ENCODE data around the gene MAPK11.

The MAPK11 gene

GRCh38 chr22:50221410-50222300, 48.5 kb downstream of the MAPK11 start:
- DNase-seq: no peak

DNA sequence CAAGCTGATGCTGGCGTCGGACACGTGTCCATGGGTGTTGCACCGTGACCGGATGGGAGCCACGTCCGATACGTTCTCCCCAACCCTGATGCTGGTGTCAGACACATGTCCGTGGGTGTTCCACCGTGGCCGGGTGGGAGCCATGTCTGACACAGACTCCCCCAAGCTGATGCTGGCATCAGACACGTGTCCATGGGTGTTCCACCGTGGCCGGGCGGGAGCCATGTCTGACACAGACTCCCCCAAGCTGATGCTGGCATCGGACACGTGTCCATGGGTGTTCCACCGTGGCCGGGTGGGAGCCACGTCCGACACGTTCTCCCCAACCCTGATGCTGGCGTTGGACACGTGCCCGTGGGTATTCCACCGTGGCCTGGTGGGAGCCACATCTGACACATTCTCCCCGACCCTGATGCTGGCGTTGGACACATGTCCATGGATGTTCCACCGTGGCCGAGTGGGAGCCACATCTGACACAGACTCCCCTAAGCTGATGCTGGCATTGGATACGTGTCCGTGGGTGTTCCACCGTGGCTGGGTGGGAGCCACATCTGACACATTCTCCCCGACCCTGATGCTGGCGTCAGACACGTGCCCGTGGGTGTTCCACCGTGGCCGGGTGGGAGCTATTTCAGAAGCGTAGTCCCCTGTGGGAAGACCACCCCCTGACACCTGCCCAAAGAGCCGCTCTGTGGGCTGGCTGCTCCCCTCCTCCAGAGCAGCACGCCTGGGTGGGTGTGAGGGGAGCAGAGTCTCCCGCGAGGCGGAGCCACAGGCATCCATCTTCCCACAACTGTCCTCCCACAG, 49.4 kb downstream of the MAPK11 start:
- no peak for DNase-seq

GRCh38 chr22:50219800-50220602, 50.2 kb downstream of the MAPK11 start:
- no peak for DNase-seq

GRCh38 chr22:50218996-50219727, 51.0 kb downstream of the MAPK11 start:
- DNase-seq: peak; percentile 77

- no peak for DNase-seq
These were observed 51.8 kb downstream of the MAPK11 start for GRCh38 chr22:50218153-50218995.

- no peak for DNase-seq
These were observed 52.5 kb downstream of the MAPK11 start for GRCh38 chr22:50217543-50218152.

DNA sequence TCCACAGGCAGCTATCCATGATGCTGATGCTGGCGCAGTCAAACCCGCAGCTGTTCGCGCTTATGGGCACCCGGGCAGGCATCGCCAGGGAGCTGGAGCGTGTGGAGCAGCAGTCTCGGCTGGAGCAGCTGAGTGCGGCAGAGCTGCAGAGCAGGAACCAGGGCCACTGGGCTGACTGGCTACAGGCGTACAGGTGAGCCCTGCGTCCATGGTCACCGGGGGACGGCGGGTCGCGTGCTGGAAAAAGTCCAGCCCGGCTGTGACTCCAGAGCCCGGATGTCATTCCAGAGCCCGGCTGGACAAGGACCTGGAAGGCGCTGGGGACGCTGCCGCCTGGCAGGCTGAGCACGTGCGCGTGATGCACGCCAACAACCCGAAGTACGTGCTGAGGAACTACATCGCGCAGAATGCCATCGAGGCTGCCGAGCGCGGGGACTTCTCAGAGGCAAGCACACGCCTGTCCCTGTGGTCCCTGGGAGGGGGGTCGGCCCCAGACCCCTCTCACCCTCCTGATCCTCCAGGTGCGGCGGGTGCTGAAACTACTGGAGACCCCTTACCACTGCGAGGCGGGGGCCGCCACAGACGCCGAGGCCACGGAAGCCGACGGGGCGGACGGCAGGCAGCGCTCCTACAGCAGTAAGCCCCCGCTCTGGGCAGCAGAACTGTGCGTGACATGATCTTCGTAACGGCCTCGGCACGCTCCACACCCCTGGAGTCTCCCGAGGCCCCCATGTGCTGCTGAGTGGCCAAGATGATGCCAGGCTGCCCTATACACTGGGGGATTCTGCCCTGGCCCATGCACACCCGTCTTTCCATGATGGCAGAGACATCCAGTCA, 53.3 kb downstream of the MAPK11 start:
- DNase-seq: no peak

DNA sequence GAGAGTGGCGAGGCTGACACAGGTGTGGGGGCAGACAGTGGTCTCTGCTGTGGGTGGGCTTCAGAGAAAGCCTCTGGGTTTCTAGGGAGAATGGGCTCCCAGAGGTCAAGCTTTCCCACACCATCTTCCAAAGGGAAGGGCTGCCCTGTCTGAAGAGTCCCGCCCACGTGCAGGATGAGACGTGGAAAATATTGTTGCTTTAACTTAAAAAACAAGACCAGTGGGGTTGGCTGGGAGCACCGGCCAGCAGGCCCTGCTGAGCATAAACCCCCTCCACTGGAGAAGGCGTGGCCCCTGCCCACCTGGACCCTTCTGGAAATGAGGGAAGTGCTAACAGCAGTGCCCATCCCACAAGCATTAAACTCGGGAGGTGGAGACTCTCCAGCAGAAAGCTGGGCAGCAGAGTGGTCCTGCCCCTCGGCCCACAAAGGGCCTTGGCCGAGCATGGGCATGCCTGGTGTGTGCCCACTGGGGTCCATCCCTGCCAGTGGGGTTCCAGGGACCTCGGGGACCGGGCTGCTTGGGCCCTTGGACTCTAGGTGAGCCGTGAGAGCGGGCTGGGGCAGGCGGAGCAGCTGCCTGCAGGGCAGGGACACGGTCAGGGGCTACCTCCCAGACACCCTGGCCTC, 54.0 kb downstream of the MAPK11 start:
- no peak for DNase-seq

GRCh38 chr22:50215297-50216054, 54.7 kb downstream of the MAPK11 start:
- DNase-seq: no peak

Data from NCI-H1694 (cell line).